ENCODE measurements around the gene MARCHF7.
"Not testable (repeated sequence)": the region's sequence is repeated elsewhere in the genome, so short reads cannot be mapped to it uniquely, and the experiment has no call there.

MARCHF7 gene

DNA sequence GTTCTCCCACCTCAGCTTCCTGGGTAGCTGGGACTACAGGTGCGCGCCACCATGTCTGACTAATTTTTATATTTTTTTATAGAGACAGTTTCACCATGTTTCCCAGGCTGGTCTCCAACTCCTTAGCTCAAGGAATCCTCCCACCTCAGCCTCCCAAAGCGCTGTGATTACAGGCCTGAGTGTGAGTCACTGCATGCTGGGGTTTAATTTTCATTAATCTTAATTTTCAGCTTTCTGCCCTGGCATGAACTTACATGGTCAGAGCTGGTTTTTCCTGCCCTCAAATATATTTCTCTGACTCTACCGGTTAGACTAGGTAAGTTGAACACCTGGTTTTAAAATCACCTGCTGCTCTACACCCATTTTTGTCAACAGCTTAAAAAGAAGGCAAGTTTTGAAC lies 3.1 kb downstream of the MARCHF7 start:
- peaks cover 34% of the 10 kb centered on the region for H3K4me1 ChIP-seq (ENCODE audit: low read depth, poor library complexity, severe bottlenecking)
- H3K27me3 ChIP-seq (ENCODE audit: insufficient read depth, low read depth): no peaks in the 10 kb centered on the region
- H3K9ac ChIP-seq: no peak overlapping the region
- no peak overlapping the region for H3K4me3 ChIP-seq (IDR thresholded peaks at IDR 0.05; ENCODE audit: insufficient read depth, low read depth, low read length)
- 0 out of 2 replicates have a peak, but pooled peaks cover 9% of the 10 kb centered on the region for H3K36me3 ChIP-seq (ENCODE audit: insufficient read depth)
- H3K27ac ChIP-seq: no peak overlapping the region
- H3K4me2 ChIP-seq: peak overlapping the region; percentile 91; the same call in 1 of the 2 replicates
- H3K79me2 ChIP-seq (ENCODE audit: insufficient read depth, low read depth): peaks cover 81% of the 10 kb centered on the region
- no peak overlapping the region for H2AFZ ChIP-seq (ENCODE audit: low read depth)
- TF ChIP-seq, protein P1, sequence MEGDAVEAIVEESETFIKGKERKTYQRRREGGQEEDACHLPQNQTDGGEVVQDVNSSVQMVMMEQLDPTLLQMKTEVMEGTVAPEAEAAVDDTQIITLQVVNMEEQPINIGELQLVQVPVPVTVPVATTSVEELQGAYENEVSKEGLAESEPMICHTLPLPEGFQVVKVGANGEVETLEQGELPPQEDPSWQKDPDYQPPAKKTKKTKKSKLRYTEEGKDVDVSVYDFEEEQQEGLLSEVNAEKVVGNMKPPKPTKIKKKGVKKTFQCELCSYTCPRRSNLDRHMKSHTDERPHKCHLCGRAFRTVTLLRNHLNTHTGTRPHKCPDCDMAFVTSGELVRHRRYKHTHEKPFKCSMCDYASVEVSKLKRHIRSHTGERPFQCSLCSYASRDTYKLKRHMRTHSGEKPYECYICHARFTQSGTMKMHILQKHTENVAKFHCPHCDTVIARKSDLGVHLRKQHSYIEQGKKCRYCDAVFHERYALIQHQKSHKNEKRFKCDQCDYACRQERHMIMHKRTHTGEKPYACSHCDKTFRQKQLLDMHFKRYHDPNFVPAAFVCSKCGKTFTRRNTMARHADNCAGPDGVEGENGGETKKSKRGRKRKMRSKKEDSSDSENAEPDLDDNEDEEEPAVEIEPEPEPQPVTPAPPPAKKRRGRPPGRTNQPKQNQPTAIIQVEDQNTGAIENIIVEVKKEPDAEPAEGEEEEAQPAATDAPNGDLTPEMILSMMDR (conservative IDR thresholded peaks at IDR 0.05; ENCODE audit: low read depth, low read length): no peak
- peaks cover 45% of the 10 kb centered on the region for H4K20me1 ChIP-seq (ENCODE audit: insufficient read depth)

GRCh38 chr2:159716409-159716808 lies 4.1 kb downstream of the MARCHF7 start:
- H3K9ac ChIP-seq; H3K36me3 ChIP-seq (ENCODE audit: insufficient read depth); H2AFZ ChIP-seq (ENCODE audit: low read depth); H3K4me2 ChIP-seq; H3K4me3 ChIP-seq (IDR thresholded peaks at IDR 0.05; ENCODE audit: insufficient read depth, low read depth, low read length); H3K27me3 ChIP-seq (ENCODE audit: insufficient read depth, low read depth); H3K27ac ChIP-seq: not testable (repeated sequence)
- Histone ChIP-seq H3K4me1 (ENCODE audit: low read depth, poor library complexity, severe bottlenecking) (peaks cover 25% of the 10 kb centered on the region), H4K20me1 (ENCODE audit: insufficient read depth) (peaks cover 46% of the 10 kb centered on the region), H3K79me2 (ENCODE audit: insufficient read depth, low read depth) (peaks cover 91% of the 10 kb centered on the region)

DNA sequence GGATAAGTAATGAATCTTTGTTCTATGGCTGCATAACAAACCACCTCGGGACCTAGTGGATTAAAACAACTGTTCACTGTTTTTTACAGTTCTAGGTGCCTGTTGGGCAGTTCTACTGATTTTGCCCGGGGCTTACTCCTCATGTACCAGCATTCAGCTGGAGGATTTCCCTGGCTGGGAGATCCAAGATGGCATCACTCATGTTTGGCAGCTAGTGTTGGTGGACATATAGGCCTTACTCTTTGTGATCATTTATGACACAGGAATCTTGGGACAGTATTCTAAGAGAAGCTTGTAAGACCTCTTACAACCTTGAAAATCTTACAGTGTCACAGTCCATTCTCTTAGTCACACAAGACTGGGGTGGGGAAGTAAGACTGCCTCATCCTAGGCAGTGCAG lies 4.6 kb downstream of the MARCHF7 start:
- TF ChIP-seq, protein P1 (conservative IDR thresholded peaks at IDR 0.05; ENCODE audit: low read depth, low read length): no peak
- Histone ChIP-seq H3K4me2 (no peak overlapping the region), H4K20me1 (ENCODE audit: insufficient read depth) (peaks cover 50% of the 10 kb centered on the region), H3K79me2 (ENCODE audit: insufficient read depth, low read depth) (peaks cover 95% of the 10 kb centered on the region), H3K27ac (no peak overlapping the region), H3K4me3 (IDR thresholded peaks at IDR 0.05; ENCODE audit: insufficient read depth, low read depth, low read length) (no peak overlapping the region), H3K27me3 (ENCODE audit: insufficient read depth, low read depth) (no peaks in the 10 kb centered on the region), H3K9ac (no peak overlapping the region), H3K36me3 (ENCODE audit: insufficient read depth) (0 out of 2 replicates have a peak, but pooled peaks cover 9% of the 10 kb centered on the region), H2AFZ (ENCODE audit: low read depth) (no peak overlapping the region), H3K4me1 (ENCODE audit: low read depth, poor library complexity, severe bottlenecking) (peaks cover 25% of the 10 kb centered on the region)

- H2AFZ ChIP-seq (ENCODE audit: low read depth): no peak overlapping the region
- TF ChIP-seq, protein P1 (conservative IDR thresholded peaks at IDR 0.05; ENCODE audit: low read depth, low read length): no peak
- peaks cover 7% of the 10 kb centered on the region for H3K4me1 ChIP-seq (ENCODE audit: low read depth, poor library complexity, severe bottlenecking)
- no peaks in the 10 kb centered on the region for H3K27me3 ChIP-seq (ENCODE audit: insufficient read depth, low read depth)
- H3K4me3 ChIP-seq (IDR thresholded peaks at IDR 0.05; ENCODE audit: insufficient read depth, low read depth, low read length): no peak overlapping the region
- no peak overlapping the region for H3K9ac ChIP-seq
- H3K4me2 ChIP-seq: no peak overlapping the region
- H3K36me3 ChIP-seq (ENCODE audit: insufficient read depth): 0 out of 2 replicates have a peak, but pooled peaks cover 9% of the 10 kb centered on the region
- H3K79me2 ChIP-seq (ENCODE audit: insufficient read depth, low read depth): peaks cover 100% of the 10 kb centered on the region
- H3K27ac ChIP-seq: no peak overlapping the region
- H4K20me1 ChIP-seq (ENCODE audit: insufficient read depth): peaks cover 65% of the 10 kb centered on the region
Observed at GRCh38 chr2:159720676-159721075, 8.4 kb downstream of the MARCHF7 start.

GRCh38 chr2:159722580-159722979 lies 10.3 kb downstream of the MARCHF7 start:
- Histone ChIP-seq H3K27ac (no peak overlapping the region), H4K20me1 (ENCODE audit: insufficient read depth) (peaks cover 64% of the 10 kb centered on the region), H3K27me3 (ENCODE audit: insufficient read depth, low read depth) (no peaks in the 10 kb centered on the region), H3K4me3 (IDR thresholded peaks at IDR 0.05; ENCODE audit: insufficient read depth, low read depth, low read length) (no peak overlapping the region), H3K4me1 (ENCODE audit: low read depth, poor library complexity, severe bottlenecking) (peaks cover 3% of the 10 kb centered on the region), H3K36me3 (ENCODE audit: insufficient read depth) (0 out of 2 replicates have a peak, but pooled peaks cover 9% of the 10 kb centered on the region), H3K4me2 (no peak overlapping the region), H2AFZ (ENCODE audit: low read depth) (no peak overlapping the region), H3K79me2 (ENCODE audit: insufficient read depth, low read depth) (peaks cover 100% of the 10 kb centered on the region), H3K9ac (no peak overlapping the region)
- TF ChIP-seq, protein P1 (conservative IDR thresholded peaks at IDR 0.05; ENCODE audit: low read depth, low read length): no peak

DNA sequence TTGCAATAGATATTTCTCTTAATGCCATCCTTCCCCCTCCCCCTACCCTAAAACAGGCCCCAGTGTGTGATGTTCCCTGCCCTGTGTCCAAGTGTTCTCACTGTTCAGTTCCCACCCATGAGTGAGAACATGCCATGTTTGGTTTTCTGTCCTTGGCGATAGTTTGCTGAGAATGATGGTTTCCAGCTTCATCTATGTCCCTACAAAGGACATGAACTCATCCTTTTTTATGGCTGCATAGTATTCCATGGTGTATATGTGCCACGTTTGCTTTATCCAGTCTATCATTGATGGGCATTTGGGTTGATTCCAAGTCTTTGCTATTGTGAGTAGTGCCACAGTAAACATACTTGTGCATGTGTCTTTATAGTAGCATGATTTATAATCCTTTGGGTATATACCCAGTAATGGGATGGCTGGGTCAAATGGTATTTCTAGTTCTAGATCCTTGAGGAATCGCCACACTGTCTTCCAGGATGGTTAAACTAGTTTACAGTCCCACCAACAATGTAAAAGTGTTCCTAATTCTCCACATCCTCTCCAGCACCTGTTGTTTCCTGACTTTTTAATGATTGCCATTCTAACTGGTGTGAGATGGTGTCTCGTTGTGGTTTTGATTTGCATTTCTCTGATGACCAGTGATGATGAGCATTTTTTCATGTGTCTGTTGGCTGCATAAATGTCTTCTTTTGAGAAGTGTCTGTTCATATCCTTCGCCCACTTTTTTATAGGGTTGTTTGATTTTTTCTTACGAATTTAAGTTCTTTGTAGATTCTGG lies 12.7 kb downstream of the MARCHF7 start:
- not testable (repeated sequence) for H3K27ac ChIP-seq; H3K36me3 ChIP-seq (ENCODE audit: insufficient read depth); H2AFZ ChIP-seq (ENCODE audit: low read depth); H3K4me1 ChIP-seq (ENCODE audit: low read depth, poor library complexity, severe bottlenecking); H3K4me3 ChIP-seq (IDR thresholded peaks at IDR 0.05; ENCODE audit: insufficient read depth, low read depth, low read length); H3K4me2 ChIP-seq; H3K27me3 ChIP-seq (ENCODE audit: insufficient read depth, low read depth); H3K9ac ChIP-seq
- peaks cover 100% of the 10 kb centered on the region for H3K79me2 ChIP-seq (ENCODE audit: insufficient read depth, low read depth)
- peaks cover 60% of the 10 kb centered on the region for H4K20me1 ChIP-seq (ENCODE audit: insufficient read depth)

Measured in KMS-11 (cell line).